ENCODE data around the gene ZNF891. TPM values are rescaled to one million over a fixed set of nuclear protein-coding genes. Genes with fewer than 3 reads are reported as not detected.

Gene ZNF891
- total RNA-seq (2014; rRNA removed; shearing (Covaris generic)): 0.51 and 0.77 TPM in 2 replicates

DNA sequence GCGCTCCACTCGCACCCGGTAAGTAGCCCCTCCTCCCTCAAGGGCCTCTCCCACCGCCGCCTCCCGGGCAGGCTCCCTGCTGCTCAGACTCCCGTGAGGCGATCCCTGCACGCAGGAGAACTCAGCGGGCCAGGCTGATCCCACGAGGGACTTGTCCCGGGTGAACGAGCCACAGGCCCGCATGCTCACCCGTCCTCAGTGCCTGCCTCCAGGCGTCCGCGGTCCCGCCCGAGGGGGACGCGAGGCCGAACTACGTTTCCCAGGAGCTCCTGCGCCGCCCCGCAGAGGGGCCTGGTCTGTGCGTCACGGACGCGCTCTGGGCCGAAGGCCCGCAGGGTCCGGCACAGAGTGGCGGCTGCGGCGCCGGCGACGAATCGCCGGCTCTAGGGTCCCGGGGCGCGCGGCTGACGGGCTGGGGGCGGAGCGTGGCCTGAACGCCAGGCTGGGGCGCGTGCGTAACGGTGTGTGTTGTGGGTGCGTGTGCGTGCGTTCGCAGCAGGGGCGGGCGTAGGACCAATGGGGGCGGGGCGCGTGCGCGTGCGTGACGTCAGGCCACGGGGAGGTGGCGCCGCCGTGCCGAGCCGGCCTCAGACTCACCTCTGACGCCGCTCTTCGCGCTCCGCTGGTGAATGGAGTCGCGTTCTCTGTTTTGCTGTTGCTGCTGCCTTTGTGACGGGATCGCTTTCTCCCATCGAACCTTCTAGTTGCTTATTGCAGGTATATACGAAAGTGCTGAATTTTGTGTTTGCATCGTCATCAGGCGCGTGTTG is at the start of gene ZNF891, which contains the start of gene ZNF10:
TSS of gene ZNF891 (minus strand) at position 237 of the 770 bp plus-strand sequence. CDS start 8,356 bp downstream, outside the sequence.
TSS of gene ZNF10 (plus strand) at position 590 of the 770 bp plus-strand sequence. CDS start 13,866 bp downstream, outside the sequence.
- peak; percentile 98 for DNase-seq (ENCODE audit: low read depth)

- no peak for DNase-seq (ENCODE audit: low read depth)
Observed at GRCh38 chr12:133174901-133175300, 44.8 kb upstream of the ZNF891 start.

- DNase-seq (ENCODE audit: low read depth): no peak
Observed at GRCh38 chr12:133172491-133172890, 42.4 kb upstream of the ZNF891 start.

GRCh38 chr12:133165776-133166175 is 35.7 kb upstream of the ZNF891 start:
- DNase-seq (ENCODE audit: low read depth): no peak

DNA sequence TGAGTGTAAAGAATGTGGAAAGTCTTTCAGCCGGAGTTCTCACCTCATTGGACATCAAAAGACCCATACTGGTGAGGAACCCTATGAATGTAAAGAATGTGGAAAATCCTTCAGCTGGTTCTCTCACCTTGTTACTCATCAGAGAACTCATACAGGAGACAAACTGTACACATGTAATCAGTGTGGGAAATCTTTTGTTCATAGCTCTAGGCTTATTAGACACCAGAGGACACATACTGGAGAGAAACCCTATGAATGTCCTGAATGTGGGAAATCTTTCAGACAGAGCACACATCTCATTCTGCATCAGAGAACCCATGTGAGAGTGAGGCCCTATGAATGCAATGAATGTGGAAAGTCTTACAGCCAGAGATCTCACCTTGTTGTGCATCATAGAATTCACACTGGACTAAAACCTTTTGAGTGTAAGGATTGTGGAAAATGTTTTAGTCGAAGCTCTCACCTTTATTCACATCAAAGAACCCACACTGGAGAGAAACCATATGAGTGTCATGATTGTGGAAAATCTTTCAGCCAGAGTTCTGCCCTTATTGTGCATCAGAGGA is 26.1 kb upstream of the ZNF891 start:
- DNase-seq (ENCODE audit: low read depth): no peak

DNA sequence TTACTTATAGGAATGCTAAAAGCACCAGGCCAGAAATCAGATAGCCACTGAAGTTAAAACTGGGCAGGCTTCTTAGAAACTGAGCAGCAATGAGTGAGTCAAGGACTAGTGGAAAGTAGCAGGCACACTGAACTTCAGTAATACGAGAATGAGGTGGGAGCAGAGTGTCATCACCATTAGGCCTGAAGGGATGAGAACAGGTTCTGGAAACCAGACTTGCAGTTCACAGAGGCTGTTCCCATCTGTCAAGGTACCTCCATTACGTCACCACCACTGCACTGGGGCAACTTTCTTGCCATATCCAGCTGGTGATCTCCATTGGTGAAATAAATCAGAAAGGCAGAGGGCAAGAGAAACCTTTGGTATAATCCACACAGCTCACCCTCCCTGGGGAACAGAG is 15.9 kb upstream of the ZNF891 start:
- DNase-seq (ENCODE audit: low read depth): no peak

- no peak for DNase-seq (ENCODE audit: low read depth)
Observed at GRCh38 chr12:133135747-133136146, 5.7 kb upstream of the ZNF891 start.

- DNase-seq (ENCODE audit: low read depth): no peak
Observed at GRCh38 chr12:133130808-133131128, 694 bp upstream of the ZNF891 start.

DNA sequence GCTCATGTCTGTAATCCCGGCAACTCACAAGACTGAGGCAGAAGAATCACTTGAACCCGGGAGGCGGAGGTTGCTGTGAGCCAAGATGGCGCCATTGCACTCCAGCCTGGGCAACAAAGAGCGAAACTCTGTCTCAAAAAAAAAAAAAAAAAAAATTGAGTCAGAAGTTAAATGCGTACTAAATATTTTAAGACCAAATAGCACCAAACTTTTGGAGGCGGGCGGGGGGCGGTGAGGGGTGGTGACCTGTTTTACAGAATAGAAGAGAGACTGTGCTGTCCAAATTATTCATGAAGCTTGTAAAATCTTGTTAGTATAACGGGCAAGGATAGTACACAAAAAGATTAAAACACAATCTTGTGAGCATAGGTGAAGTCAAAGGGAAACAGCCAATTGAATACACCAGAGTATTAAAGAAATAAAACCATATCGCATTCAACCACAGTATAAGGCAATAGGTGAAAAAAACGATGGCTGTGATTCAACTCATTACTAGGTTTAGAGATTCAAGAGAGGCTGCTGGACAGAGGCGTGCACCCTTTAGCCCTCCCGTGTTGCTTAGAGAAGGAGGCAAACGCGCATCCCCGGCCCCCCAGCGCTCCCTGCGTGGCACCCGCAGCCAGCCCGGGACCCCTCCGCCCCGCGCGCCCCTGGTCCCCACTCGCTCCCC is 571 bp downstream of the ZNF891 start:
- no peak for DNase-seq (ENCODE audit: low read depth)

DNA sequence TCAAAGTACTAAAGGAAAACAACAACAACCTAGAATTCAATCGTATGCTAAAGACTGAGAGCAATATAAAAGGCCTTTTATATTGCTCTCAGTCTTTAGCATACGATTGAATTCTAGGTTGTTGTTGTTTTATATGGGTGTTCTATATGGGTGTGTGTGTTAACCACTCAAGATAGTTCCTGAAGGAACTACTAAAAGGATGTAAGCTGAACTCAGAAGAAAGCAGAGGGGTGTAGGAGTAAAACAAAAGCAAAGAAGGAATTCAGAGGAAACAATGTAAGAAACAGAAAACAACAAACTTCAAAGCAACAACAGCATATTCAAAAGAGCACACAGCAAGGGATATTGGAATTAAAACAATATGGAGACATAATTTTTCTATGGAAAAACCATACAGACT is 5.4 kb downstream of the ZNF891 start:
- no peak for DNase-seq (ENCODE audit: low read depth)

GRCh38 chr12:133120385-133121191 is 9.5 kb downstream of the ZNF891 start:
- no peak for DNase-seq (ENCODE audit: low read depth)

- no peak for DNase-seq (ENCODE audit: low read depth)
Observed at GRCh38 chr12:133108150-133108549, 21.9 kb downstream of the ZNF891 start.

GRCh38 chr12:133107121-133107520 is 23.0 kb downstream of the ZNF891 start:
- no peak for DNase-seq (ENCODE audit: low read depth)

GRCh38 chr12:133106253-133106652 is 23.8 kb downstream of the ZNF891 start:
- no peak for DNase-seq (ENCODE audit: low read depth)

GRCh38 chr12:133105620-133106019 is 24.5 kb downstream of the ZNF891 start:
- no peak for DNase-seq (ENCODE audit: low read depth)

DNA sequence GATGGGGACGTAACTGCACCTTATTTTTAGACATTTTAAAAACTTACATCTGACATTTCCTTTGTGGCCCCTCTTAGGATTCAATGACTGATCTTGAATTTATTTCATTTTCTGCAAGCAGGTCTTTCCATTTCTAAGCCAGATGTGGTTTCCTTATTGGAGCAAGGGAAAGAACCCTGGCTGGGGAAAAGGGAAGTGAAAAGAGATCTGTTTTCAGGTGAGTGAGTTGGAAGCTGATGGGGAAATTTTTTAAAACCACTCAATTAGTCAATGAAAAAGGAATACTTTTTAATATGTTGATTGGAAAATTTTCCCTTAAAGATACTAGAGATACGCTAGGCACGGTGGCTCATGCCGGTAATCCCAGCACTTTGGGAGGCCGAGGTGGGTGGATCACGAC is 46.7 kb downstream of the ZNF891 start:
- DNase-seq (ENCODE audit: low read depth): no peak

- DNase-seq (ENCODE audit: low read depth): no peak
Observed at GRCh38 chr12:133081159-133081780, 48.8 kb downstream of the ZNF891 start.

DNA sequence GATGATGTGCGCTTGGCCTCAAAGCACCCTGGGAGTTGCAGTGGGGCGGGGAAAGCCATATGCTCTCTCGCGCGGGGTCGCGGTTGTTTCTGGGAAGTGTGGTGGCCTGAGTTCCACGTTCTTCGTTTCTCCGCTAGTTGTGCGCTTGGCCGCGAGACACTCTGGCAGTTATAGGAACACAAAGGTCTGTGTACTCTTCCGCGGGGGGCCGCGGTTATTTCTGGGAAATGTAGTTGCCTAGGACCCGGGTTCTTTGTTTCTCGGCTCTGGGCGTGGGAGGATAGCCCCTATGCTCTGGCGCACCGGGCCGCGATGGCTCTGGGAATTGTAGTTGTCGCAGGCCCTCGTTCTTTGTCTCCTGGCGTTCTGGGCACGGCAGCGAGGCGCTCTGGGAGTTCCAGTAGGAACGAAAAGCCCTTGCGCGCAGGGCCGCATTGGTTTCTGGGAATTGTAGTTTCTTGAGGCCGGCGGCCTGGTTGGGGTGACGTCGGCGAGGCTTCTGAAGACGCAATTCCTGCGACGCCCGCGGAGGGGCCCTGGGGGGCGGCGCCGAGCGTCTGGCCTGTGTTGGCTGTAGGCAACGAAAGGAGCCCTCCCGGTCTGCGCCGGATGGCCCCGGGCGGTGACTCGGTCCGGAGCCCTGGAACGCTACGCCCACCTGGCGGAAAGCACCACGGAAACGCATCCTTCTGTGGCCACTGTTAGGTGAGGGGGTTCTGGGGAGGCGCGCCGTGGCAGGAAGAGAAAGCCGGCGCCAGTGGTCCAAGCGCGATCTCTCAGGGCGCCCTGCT is 49.5 kb downstream of the ZNF891 start, which contains the start of gene ZNF140:
TSS of gene ZNF140 (plus strand) at position 556 of the 791 bp plus-strand sequence. CDS start 398 bp downstream, outside the sequence.
- DNase-seq (ENCODE audit: low read depth): peak; percentile 93

DNA sequence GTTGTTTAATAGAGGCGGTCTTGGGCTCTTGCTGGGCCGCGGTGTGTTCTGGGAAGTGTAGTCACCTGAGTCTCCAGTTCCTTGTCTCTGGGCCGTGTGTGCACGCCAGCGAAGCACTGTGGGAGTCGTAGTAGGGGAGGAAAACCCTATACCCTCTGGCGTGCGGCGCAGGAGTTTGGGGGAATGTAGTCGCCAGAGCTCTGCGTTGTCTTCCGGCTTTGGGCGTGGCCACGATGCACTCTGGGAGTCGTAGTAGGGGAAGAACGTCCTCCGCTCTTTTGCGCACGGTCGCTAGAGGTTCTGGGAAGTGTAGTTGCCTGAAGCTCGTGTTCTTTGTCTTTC is 50.1 kb downstream of the ZNF891 start:
- peak; percentile 97 for DNase-seq (ENCODE audit: low read depth)

DNA sequence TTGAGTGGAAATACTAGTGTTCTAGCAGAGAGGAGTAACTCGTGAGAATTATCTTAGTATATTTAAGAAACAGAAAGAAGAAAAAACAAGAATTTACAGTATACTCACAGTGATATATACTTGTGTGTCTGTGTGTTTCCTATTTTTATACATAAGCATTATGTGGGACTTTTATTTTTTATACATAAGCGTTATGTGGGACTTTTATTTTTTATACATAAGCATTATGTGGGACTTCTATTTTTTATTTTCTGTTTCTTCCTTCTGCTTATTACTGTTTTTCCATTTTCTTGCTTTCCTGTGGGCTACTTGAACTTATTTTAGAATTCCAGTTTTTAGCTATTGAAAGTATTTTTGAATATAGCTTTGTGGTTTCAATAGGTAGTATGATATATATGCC is 56.2 kb downstream of the ZNF891 start:
- no peak for DNase-seq (ENCODE audit: low read depth)

GRCh38 chr12:133063556-133063955 is 66.5 kb downstream of the ZNF891 start:
- DNase-seq (ENCODE audit: low read depth): no peak
